ENCODE data around the gene MOSPD3. TPM values are rescaled to one million over a fixed set of nuclear protein-coding genes. Genes with fewer than 3 reads are reported as not detected.

MOSPD3 gene
- total RNA-seq, 3 donors from 2014 or later: 11.9 to 17.2 (median 14.4) TPM

DNA sequence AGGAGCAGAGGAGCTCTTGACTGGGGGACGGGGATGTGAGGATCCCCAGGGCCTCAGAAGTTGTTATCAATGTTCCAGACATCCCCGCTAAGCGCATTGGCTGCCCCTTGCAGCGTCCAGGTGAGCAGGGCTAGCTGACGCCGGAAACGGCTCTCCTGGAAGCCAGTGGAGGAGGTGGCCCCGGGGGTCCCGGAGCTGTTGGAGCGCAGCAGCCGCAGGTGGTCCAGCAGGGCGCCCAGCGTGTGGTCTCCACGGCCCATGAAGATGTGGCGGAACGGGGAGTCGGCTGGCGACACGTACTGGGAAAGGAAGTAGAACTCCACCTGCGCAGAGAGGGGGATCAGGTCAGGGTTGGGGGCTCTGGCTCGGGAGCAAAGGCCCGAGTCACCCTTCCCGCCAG, 8.5 kb downstream of the MOSPD3 start:
- H3K9me3 ChIP-seq: no peaks in the 10 kb centered on the region
- intact Hi-C loops (cut with DNase I, micrococcal nuclease): no loop called here
- ATAC-seq (no peak), DNase-seq (no peak)
- TF ChIP-seq, protein P1, sequence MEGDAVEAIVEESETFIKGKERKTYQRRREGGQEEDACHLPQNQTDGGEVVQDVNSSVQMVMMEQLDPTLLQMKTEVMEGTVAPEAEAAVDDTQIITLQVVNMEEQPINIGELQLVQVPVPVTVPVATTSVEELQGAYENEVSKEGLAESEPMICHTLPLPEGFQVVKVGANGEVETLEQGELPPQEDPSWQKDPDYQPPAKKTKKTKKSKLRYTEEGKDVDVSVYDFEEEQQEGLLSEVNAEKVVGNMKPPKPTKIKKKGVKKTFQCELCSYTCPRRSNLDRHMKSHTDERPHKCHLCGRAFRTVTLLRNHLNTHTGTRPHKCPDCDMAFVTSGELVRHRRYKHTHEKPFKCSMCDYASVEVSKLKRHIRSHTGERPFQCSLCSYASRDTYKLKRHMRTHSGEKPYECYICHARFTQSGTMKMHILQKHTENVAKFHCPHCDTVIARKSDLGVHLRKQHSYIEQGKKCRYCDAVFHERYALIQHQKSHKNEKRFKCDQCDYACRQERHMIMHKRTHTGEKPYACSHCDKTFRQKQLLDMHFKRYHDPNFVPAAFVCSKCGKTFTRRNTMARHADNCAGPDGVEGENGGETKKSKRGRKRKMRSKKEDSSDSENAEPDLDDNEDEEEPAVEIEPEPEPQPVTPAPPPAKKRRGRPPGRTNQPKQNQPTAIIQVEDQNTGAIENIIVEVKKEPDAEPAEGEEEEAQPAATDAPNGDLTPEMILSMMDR (IDR thresholded peaks at IDR 0.05): no peak
- no peaks in the 10 kb centered on the region for H3K4me1 ChIP-seq (ENCODE audit: low read depth)
- H3K4me3 ChIP-seq: no peak overlapping the region
- H3K36me3 ChIP-seq (ENCODE audit: low read depth): no peaks in the 10 kb centered on the region

DNA sequence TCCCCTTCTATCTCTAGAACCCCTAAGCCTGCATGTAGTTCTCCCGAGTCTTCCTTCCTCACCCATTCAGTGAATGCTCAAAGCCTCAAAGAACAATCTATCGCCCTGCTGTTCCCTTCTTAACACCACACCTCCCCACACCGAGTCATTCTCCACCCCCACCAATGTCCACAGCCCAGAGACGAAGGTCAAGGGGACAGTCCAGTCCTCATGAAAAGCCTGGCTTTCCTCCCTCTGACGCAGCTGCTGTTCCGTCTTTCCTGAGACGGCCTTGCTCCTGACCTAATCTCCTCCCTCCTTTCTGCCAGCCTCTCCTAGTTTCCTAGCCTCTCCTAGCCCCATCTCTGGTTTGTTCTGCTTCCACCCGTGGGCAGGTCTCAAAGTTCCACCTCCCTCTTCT, 9.2 kb downstream of the MOSPD3 start:
- no peaks in the 10 kb centered on the region for H3K9me3 ChIP-seq
- H3K4me3 ChIP-seq: no peak overlapping the region
- no peaks in the 10 kb centered on the region for H3K4me1 ChIP-seq (ENCODE audit: low read depth)
- H3K36me3 ChIP-seq (ENCODE audit: low read depth): no peaks in the 10 kb centered on the region
- TF ChIP-seq, protein P1 (IDR thresholded peaks at IDR 0.05): no peak
- intact Hi-C loops (cut with DNase I, micrococcal nuclease): no loop called here
- no peak for DNase-seq
- ATAC-seq: no peak

DNA sequence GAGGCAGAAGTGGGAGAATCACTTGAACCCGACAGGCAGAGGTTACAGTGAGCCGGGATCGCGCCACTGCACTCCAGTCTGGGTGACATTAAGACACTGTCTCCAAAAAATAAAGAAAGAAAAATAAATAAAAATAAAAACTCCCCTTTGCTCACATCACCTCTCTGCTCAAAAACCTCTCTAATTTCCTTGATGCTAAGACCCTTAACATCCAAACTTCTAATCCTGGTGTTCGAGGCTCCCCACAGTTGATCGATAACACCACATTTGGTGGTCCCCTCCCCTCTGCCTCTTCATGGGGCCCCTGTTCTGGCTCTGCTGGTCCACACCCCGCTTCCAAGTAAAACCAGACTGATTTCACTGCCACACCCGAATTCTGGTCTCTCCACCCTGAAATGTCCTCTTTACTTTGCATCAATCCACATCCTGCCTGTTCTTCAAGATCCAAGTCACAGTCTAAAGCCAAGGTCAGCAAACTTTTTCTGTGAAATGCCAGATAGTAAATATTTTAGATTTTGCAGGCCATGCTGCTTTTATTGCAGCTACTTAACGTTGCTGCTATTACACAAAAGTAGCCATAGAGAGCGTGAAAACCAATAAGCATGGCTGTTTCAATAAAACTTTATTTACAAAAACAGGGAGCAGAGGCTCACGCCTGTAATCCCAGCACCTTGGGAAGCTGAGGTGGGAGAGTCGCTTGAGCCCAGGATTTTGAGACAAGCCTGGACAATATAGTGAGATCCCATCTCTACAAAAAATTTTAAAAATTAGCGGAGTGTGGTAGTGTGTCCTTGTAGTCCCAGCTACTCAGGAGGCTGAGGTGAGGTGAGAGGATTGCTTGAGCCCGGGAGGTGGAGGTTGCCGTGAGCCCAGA, 11.8 kb downstream of the MOSPD3 start:
- no peak for ATAC-seq
- no peaks in the 10 kb centered on the region for H3K9me3 ChIP-seq
- intact Hi-C loops (cut with DNase I, micrococcal nuclease): no loop called here
- H3K36me3 ChIP-seq (ENCODE audit: low read depth): no peaks in the 10 kb centered on the region
- no peak for DNase-seq
- H3K4me1 ChIP-seq (ENCODE audit: low read depth): peaks cover 4% of the 10 kb centered on the region
- TF ChIP-seq, protein P1 (IDR thresholded peaks at IDR 0.05): no peak
- no peak overlapping the region for H3K4me3 ChIP-seq

DNA sequence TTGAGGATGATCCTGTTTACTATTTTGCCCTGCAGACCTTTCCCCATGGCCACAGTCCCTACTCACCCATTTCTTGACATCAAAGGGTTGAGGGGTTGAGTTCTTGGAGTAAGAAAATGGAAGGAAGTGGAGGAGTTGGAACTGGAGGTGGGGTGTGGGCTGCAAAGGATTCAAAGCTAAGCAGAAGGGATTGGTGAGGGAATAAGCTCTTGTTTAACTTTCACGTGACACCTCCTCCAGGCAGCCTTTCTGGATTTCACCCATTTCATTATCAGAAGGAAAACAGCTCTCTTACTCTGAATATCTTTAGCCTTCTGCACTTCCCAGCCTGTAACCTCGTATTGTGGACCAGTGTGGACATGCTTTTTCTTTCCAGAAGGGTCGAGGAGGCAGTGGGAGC, 13.7 kb downstream of the MOSPD3 start:
- no peak for DNase-seq
- peaks cover 4% of the 10 kb centered on the region for H3K4me1 ChIP-seq (ENCODE audit: low read depth)
- H3K9me3 ChIP-seq: no peaks in the 10 kb centered on the region
- ATAC-seq: no peak
- H3K4me3 ChIP-seq: no peak overlapping the region
- H3K36me3 ChIP-seq (ENCODE audit: low read depth): no peaks in the 10 kb centered on the region
- intact Hi-C loops (cut with DNase I, micrococcal nuclease): no loop called here
- TF ChIP-seq, protein P1 (IDR thresholded peaks at IDR 0.05): no peak

DNA sequence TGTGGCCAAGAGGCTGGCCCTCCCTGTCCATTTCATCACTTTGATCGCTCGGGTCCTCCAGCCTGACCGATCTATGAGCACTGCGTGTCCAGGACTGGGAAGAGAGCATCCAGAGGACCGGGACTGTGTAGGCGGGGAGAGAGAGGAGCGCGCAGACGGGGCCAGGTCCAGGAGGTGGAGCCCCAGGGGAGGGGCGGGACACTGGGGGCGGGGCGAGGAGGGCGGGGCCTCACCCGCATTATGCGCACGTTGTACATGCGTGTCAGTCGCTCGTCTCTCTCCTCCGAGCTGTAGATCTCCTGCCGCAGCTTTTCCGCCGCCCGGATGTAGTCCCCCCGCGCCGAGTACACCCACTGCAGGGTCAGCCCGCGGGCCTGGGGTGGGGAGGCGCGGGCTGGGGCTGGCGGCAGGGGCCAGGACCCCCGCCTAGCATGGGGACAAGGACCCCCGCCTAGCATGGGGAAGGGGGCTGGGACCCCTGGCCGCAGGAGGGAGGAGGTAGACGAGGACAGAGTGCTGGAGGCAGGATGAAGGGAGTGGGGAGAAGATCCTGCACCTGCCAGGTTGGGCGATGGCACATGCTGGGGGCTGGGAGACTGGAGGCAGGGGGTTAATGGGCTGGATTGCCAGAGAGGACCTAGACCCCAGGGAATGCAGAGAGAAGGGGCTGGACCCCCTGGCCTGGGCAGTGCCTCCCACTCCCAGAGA, 14.3 kb downstream of the MOSPD3 start:
- H3K9me3 ChIP-seq: no peaks in the 10 kb centered on the region
- H3K4me1 ChIP-seq (ENCODE audit: low read depth): peaks cover 4% of the 10 kb centered on the region
- TF ChIP-seq, protein P1 (IDR thresholded peaks at IDR 0.05): no peak
- H3K4me3 ChIP-seq: no peak overlapping the region
- DNase-seq (peak; percentile 93), ATAC-seq (peak; percentile 99)
- intact Hi-C loops (cut with DNase I, micrococcal nuclease): no loop called here
- H3K36me3 ChIP-seq (ENCODE audit: low read depth): no peaks in the 10 kb centered on the region
